ENCODE measurements around the gene MESP2.

DNA sequence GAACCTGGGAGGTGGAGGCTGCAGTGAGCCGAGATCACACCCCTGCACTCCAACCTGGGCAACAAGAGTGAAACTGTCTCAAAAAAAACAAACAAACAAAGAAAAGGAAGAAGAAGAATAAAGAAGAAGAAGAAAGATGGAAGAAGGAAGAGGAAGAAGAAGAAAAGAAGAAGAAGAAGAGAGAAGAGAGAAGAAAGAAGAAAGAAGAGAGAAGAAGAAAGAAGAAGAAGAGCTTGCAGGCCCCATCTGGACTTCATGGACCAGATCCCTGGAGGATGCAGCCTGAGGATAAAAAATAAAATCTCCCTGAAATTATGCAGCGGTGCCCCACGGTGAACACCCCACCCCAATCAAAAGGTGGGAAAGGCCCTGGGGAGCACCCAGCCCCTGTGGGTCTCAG lies 16.3 kb upstream of the MESP2 start:
- TF ChIP-seq TAF1 (IDR thresholded peaks at IDR 0.05; ENCODE audit: borderline replicate concordance, insufficient read depth, low read length) = no peak
- TF ChIP-seq POLR2AphosphoS5 (IDR thresholded peaks at IDR 0.05; ENCODE audit: low read depth, low read length) = no peak
- TF ChIP-seq, protein P1, sequence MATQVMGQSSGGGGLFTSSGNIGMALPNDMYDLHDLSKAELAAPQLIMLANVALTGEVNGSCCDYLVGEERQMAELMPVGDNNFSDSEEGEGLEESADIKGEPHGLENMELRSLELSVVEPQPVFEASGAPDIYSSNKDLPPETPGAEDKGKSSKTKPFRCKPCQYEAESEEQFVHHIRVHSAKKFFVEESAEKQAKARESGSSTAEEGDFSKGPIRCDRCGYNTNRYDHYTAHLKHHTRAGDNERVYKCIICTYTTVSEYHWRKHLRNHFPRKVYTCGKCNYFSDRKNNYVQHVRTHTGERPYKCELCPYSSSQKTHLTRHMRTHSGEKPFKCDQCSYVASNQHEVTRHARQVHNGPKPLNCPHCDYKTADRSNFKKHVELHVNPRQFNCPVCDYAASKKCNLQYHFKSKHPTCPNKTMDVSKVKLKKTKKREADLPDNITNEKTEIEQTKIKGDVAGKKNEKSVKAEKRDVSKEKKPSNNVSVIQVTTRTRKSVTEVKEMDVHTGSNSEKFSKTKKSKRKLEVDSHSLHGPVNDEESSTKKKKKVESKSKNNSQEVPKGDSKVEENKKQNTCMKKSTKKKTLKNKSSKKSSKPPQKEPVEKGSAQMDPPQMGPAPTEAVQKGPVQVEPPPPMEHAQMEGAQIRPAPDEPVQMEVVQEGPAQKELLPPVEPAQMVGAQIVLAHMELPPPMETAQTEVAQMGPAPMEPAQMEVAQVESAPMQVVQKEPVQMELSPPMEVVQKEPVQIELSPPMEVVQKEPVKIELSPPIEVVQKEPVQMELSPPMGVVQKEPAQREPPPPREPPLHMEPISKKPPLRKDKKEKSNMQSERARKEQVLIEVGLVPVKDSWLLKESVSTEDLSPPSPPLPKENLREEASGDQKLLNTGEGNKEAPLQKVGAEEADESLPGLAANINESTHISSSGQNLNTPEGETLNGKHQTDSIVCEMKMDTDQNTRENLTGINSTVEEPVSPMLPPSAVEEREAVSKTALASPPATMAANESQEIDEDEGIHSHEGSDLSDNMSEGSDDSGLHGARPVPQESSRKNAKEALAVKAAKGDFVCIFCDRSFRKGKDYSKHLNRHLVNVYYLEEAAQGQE (IDR thresholded peaks at IDR 0.05; ENCODE audit: insufficient read depth in 1 of 2, low read depth in 2 of 2, low read length in 2 of 2) = no peak
